HepG2 (cell line): ENCODE data around the gene HNRNPA2B1. TPM values are rescaled to one million over a fixed set of nuclear protein-coding genes. Genes with fewer than 3 reads are reported as not detected.

Experiments
- CHCHD3 ChIP-seq: sonication (generic); formaldehyde crosslinking; IDR thresholded peaks from 2 replicates; pipeline ENCODE4 v1.8.0; 2022; ENCODE audit warnings: mild to moderate bottlenecking, missing genetic modification reagents, moderate library complexity
- DMAP1 ChIP-seq: IDR thresholded peaks from 2 replicates; pipeline ENCODE4 v1.6.1; 2016
- ELF4 ChIP-seq: sonication (generic); formaldehyde crosslinking; IDR thresholded peaks from 2 replicates; pipeline ENCODE4 v1.5.0; 2020; ENCODE audit warnings: missing genetic modification reagents, mild to moderate bottlenecking, moderate library complexity, borderline replicate concordance
- GMEB2 ChIP-seq: IDR thresholded peaks from 2 replicates; pipeline ENCODE4 v1.6.1; 2016; ENCODE audit warnings: missing biosample characterization, missing genetic modification reagents, low read depth
- KLF6 ChIP-seq: IDR thresholded peaks from 2 replicates; pipeline ENCODE4 v1.8.0; 2016; ENCODE audit warnings: missing biosample characterization, missing genetic modification reagents
- POLR2A ChIP-seq, 2 experiments: IDR thresholded peaks; 2 replicates each; pipeline ENCODE4 v1.6.1; 2011; ENCODE audit warnings: low read depth in 2 of 2, low read length in 2 of 2, mild to moderate bottlenecking in 1 of 2, moderate library complexity in 1 of 2; ENCODE audit not compliant: insufficient read depth in 1 of 2
- RNF2 ChIP-seq: fragments of 450-650 bp; conservative IDR thresholded peaks from 2 replicates; pipeline ENCODE4 v1.6.1; 2016; ENCODE audit warnings: low read depth
- ZNF513 ChIP-seq: sonication (generic); formaldehyde crosslinking; conservative IDR thresholded peaks from 2 replicates; pipeline ENCODE4 v1.5.0; 2020; ENCODE audit warnings: missing genetic modification reagents
- ZNF660 ChIP-seq: sonication (generic); formaldehyde crosslinking; IDR thresholded peaks from 2 replicates; pipeline ENCODE4 v1.5.1; 2020; ENCODE audit warnings: mild to moderate bottlenecking, low read depth, missing genetic modification reagents, borderline replicate concordance
- ZNF678 ChIP-seq: sonication (generic); formaldehyde crosslinking; IDR thresholded peaks from 2 replicates; pipeline ENCODE4 v1.4.0; 2020; ENCODE audit warnings: mild to moderate bottlenecking, missing genetic modification reagents
- ZNF737 ChIP-seq: sonication (generic); formaldehyde crosslinking; IDR thresholded peaks from 2 replicates; pipeline ENCODE4 v1.5.0; 2020; ENCODE audit warnings: missing genetic modification reagents, mild to moderate bottlenecking, borderline replicate concordance
- ZNF780A ChIP-seq: sonication (generic); formaldehyde crosslinking; IDR thresholded peaks from 2 replicates; pipeline ENCODE4 v1.8.0; 2022; ENCODE audit warnings: mild to moderate bottlenecking, missing genetic modification reagents, moderate library complexity
- polyA plus RNA-seq, 8 experiments: library from polyadenylated mRNA; depleted of rRNA in 3 of 8; stranded (reverse) in 7 of 8; unstranded in 1 of 8; fragments of >200 nt; fragmentation: Illumina TruSeq in 4 of 8; extraction: Trizol in 4 of 8; gene quantifications; 2 replicates each; pipeline versions ENCODE4 v1.2.1 to v1.2.3, GENCODE V29; 2011 to 2016; ENCODE audit warnings: low read depth in 4 of 8, missing spikeins in 1 of 8, mixed read lengths in 1 of 8; ENCODE audit not compliant: insufficient read depth in 1 of 8
- total RNA-seq, 5 experiments: library from RNA; depleted of rRNA; stranded (reverse); fragments of >200 nt; fragmentation: Illumina TruSeq; extraction: Trizol; gene quantifications; 2 replicates each; pipeline ENCODE4 v1.2.3, GENCODE V29; 2016; ENCODE audit warnings: low read depth in 1 of 5
- TF ChIP-seq, protein P1 (sequence below), 2 experiments: sonication (generic) in 1 of 2; formaldehyde crosslinking in 1 of 2; IDR thresholded peaks; 2 replicates each; pipeline versions ENCODE4 v1.4.0 to v1.6.1; 2016 to 2020; ENCODE audit warnings: borderline replicate concordance in 1 of 2, low read depth in 1 of 2, mild to moderate bottlenecking in 1 of 2, missing genetic modification reagents in 1 of 2
- TF ChIP-seq, protein P2 (sequence below): sonication (generic); formaldehyde crosslinking; IDR thresholded peaks from 2 replicates; pipeline ENCODE4 v1.4.0; 2020; ENCODE audit warnings: missing genetic modification reagents, borderline replicate concordance
- TF ChIP-seq, protein P3 (sequence below): sonication (generic); formaldehyde crosslinking; IDR thresholded peaks from 2 replicates; pipeline ENCODE4 v1.5.0; 2020; ENCODE audit warnings: missing genetic modification reagents, mild to moderate bottlenecking, borderline replicate concordance
- TF ChIP-seq, protein P4 (sequence below): sonication (generic); formaldehyde crosslinking; IDR thresholded peaks from 2 replicates; pipeline ENCODE4 v1.8.1; 2023; ENCODE audit warnings: mild to moderate bottlenecking, missing genetic modification reagents

HNRNPA2B1 gene
- total and polyA plus RNA-seq, 2 of the 13 experiments (the other 11 are each of a cell fraction or from before 2014, with no cell fraction given) = 193 to 412 TPM

GRCh38 chr7:26200444-26201246 is at the start of gene HNRNPA2B1 (continued):
- TF ChIP-seq, protein P1, sequence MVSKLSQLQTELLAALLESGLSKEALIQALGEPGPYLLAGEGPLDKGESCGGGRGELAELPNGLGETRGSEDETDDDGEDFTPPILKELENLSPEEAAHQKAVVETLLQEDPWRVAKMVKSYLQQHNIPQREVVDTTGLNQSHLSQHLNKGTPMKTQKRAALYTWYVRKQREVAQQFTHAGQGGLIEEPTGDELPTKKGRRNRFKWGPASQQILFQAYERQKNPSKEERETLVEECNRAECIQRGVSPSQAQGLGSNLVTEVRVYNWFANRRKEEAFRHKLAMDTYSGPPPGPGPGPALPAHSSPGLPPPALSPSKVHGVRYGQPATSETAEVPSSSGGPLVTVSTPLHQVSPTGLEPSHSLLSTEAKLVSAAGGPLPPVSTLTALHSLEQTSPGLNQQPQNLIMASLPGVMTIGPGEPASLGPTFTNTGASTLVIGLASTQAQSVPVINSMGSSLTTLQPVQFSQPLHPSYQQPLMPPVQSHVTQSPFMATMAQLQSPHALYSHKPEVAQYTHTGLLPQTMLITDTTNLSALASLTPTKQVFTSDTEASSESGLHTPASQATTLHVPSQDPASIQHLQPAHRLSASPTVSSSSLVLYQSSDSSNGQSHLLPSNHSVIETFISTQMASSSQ (IDR thresholded peaks at IDR 0.05; ENCODE audit: low read depth) = 0 out of 2 replicates have a peak, but pooled peaks have one; percentile 9
- TF ChIP-seq, protein P1 (CRISPR knock-in tag; IDR thresholded peaks at IDR 0.05; ENCODE audit: borderline replicate concordance) = no peak
- TF ChIP-seq RNF2 (no peak), ZNF513 (CRISPR knock-in tag) (peak; percentile 93; the same call in 1 of the 2 replicates), KLF6 (CRISPR knock-in tag) (peak; percentile 86), ZNF678 (no peak), ZNF660 (CRISPR knock-in tag) (no peak), GMEB2 (CRISPR knock-in tag) (peak; percentile 79), ELF4 (CRISPR knock-in tag) (peak; percentile 85), CHCHD3 (CRISPR knock-in tag) (no peak), ZNF780A (CRISPR knock-in tag) (peak; percentile 77; the same call in 1 of the 2 replicates), ZNF737 (CRISPR knock-in tag) (0 out of 2 replicates have a peak, but pooled peaks have one; percentile 82), DMAP1 (CRISPR knock-in tag) (0 out of 2 replicates have a peak, but pooled peaks have one; percentile 49), POLR2A (IDR thresholded peaks at IDR 0.05; ENCODE audit: insufficient read depth in 1 of 2, low read depth in 2 of 2, low read length in 2 of 2) (peak; percentile 99 to 100)
- TF ChIP-seq, protein P2, sequence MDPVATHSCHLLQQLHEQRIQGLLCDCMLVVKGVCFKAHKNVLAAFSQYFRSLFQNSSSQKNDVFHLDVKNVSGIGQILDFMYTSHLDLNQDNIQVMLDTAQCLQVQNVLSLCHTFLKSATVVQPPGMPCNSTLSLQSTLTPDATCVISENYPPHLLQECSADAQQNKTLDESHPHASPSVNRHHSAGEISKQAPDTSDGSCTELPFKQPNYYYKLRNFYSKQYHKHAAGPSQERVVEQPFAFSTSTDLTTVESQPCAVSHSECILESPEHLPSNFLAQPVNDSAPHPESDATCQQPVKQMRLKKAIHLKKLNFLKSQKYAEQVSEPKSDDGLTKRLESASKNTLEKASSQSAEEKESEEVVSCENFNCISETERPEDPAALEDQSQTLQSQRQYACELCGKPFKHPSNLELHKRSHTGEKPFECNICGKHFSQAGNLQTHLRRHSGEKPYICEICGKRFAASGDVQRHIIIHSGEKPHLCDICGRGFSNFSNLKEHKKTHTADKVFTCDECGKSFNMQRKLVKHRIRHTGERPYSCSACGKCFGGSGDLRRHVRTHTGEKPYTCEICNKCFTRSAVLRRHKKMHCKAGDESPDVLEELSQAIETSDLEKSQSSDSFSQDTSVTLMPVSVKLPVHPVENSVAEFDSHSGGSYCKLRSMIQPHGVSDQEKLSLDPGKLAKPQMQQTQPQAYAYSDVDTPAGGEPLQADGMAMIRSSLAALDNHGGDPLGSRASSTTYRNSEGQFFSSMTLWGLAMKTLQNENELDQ (CRISPR knock-in tag) = no peak; the same call in 1 of the 2 replicates
- TF ChIP-seq, protein P3, sequence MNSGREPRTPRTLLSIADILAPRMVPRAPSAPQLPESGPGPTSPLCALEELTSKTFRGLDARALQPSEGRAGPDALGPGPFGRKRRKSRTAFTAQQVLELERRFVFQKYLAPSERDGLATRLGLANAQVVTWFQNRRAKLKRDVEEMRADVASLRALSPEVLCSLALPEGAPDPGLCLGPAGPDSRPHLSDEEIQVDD = no peak; the same call in 1 of the 2 replicates
- TF ChIP-seq, protein P4, sequence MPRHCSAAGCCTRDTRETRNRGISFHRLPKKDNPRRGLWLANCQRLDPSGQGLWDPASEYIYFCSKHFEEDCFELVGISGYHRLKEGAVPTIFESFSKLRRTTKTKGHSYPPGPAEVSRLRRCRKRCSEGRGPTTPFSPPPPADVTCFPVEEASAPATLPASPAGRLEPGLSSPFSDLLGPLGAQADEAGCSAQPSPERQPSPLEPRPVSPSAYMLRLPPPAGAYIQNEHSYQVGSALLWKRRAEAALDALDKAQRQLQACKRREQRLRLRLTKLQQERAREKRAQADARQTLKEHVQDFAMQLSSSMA = 0 out of 2 replicates have a peak, but pooled peaks have one; percentile 34
